GM12864 (cell line): ENCODE results near the gene SPAG4.

ENCODE experiments used
- DNase-seq: peaks from one replicate; pipeline ENCODE4 v3.0.0-alpha.2; 2011; ENCODE audit warnings: low read depth
- H3K4me3 ChIP-seq: 2 replicates; pipeline ENCODE4 v1.5.1; 2011; ENCODE audit warnings: mild to moderate bottlenecking, low read depth, low read length, control low read depth
- TF ChIP-seq, protein P1 (sequence below): IDR thresholded peaks from 2 replicates; pipeline ENCODE4 v1.5.1; 2011; ENCODE audit warnings: low read depth, mild to moderate bottlenecking, moderate library complexity, low read length, control low read depth, inconsistent platforms; ENCODE audit errors: missing control alignments

Gene SPAG4

GRCh38 chr20:35611482-35611881, 4.1 kb upstream of the SPAG4 start:
- TF ChIP-seq, protein P1, sequence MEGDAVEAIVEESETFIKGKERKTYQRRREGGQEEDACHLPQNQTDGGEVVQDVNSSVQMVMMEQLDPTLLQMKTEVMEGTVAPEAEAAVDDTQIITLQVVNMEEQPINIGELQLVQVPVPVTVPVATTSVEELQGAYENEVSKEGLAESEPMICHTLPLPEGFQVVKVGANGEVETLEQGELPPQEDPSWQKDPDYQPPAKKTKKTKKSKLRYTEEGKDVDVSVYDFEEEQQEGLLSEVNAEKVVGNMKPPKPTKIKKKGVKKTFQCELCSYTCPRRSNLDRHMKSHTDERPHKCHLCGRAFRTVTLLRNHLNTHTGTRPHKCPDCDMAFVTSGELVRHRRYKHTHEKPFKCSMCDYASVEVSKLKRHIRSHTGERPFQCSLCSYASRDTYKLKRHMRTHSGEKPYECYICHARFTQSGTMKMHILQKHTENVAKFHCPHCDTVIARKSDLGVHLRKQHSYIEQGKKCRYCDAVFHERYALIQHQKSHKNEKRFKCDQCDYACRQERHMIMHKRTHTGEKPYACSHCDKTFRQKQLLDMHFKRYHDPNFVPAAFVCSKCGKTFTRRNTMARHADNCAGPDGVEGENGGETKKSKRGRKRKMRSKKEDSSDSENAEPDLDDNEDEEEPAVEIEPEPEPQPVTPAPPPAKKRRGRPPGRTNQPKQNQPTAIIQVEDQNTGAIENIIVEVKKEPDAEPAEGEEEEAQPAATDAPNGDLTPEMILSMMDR: no peak
- H3K4me3 ChIP-seq: no peak overlapping the region
- DNase-seq: peak; percentile 88

GRCh38 chr20:35616465-35617396, 1.1 kb downstream of the SPAG4 start:
- H3K4me3 ChIP-seq: peak overlapping the region; percentile 74
- DNase-seq: peak; percentile 99

DNA sequence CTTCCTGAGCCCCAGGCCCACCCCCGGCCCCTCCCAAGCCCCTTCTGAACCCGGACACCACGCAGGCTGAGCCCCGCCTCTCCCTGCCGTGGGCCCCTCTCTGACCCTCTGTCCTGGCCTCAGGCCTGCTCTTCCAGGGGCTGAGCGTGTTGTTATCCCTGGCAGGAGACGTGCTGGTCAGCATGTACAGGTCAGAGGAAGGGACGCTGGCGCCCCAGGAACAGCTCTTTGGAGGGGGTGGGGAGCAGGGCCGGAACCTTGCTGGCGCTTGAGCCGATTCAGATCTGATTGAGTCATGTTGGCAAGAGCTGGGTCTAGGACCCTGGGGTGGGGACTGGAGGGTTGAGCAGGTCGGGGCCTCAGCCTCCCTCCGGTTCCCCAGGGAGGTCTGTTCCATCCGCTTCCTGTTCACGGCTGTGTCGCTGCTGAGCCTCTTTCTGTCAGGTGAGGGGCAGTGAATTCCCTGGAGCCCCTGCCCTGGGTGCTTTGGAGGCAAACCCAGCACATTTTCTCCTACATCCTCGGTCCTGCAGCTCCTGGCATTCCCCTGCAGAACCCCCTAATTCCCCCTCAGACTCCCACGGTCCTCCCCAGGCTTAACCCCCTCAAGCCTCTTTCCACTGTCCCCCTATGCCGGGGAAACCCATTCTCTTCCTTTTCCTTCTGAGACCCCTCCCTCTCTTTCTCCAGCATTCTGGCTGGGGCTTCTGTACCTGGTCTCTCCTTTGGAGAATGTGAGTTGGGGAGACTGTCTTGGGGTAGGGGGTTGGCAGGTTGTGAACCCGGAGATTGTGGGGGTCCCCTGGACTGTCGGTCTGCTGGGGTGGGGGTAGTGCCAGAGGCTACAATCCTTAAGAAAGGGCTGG, 2.0 kb downstream of the SPAG4 start:
- H3K4me3 ChIP-seq: peak overlapping the region; percentile 74
- DNase-seq: no peak
- TF ChIP-seq, protein P1: peak; percentile 38

More at GRCh38 chr20:35616465-35617396, 1.1 kb downstream of the SPAG4 start:
- TF ChIP-seq, protein P1: no peak

- TF ChIP-seq, protein P1: no peak
- no peak for DNase-seq
- peak overlapping the region; percentile 74 for H3K4me3 ChIP-seq
Observed at GRCh38 chr20:35618263-35619131, 2.9 kb downstream of the SPAG4 start.

DNA sequence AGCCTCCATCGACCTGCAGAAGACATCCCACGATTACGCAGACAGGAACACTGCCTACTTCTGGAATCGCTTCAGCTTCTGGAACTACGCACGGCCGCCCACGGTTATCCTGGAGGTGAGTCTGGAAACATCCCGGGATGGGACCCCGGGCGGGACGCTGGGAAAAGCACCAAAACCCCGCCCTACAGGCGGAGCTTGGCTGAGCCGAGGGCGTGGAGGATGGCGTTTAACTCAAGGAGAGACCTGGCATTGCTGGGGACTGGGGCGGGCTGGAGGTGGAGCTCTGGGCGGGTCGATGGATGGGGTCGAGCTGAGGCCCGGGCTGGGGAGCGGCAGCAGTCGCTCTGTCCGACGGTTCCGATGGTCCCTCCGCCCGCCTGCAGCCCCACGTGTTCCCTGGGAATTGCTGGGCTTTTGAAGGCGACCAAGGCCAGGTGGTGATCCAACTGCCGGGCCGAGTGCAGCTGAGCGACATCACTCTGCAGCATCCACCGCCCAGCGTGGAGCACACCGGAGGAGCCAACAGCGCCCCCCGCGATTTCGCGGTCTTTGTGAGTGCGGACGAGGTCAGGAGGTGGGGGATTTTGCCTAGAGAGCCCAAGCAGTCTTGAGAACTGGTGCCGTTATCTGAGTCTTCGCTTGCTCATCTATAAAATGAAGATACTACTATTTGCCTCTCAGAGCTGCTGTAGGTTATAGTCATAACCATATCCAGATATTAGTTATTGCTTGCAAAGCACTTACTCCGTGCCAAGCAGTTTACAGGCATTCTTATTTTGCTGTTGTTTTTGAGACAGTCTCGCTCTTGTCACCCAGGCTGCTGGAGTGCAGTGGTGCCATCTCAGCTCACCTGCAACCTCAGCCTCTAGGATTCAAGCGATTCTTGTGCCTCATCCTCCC, 3.8 kb downstream of the SPAG4 start:
- H3K4me3 ChIP-seq: peak overlapping the region; percentile 74

More for the DNA sequence above, 3.8 kb downstream of the SPAG4 start:
- DNase-seq: no peak
- TF ChIP-seq, protein P1: peak; percentile 81
